Prostate gland (tissue), 2 donors: ENCODE data around the gene ITGA7. TPM values are rescaled to one million over a fixed set of nuclear protein-coding genes. Genes with fewer than 3 reads are reported as not detected.

Experiments used
- DNase-seq: peaks from one replicate; pipeline ENCODE4 v3.0.0-alpha.2; 2019; ENCODE audit warnings: low spot score
- H3K27ac ChIP-seq, 2 donors: fragments of 200-600 bp; sonication (generic); 2 replicates each; pipeline ENCODE4 v1.5.1; 2017 to 2019
- H3K27me3 ChIP-seq: fragments of 200-600 bp; sonication (generic); replicated peaks from 2 replicates; pipeline ENCODE4 v1.5.1; 2019; ENCODE audit not compliant: insufficient read depth
- H3K36me3 ChIP-seq, 2 donors: fragments of 200-600 bp; sonication (generic); 1 replicate in 1 of 2; 2 replicates in 1 of 2; pipeline versions ENCODE4 v1.5.1 to v1.8.1; 2017 to 2019
- H3K4me1 ChIP-seq: fragments of 200-600 bp; sonication (generic); replicated peaks from 2 replicates; pipeline ENCODE4 v1.5.1; 2019
- H3K4me3 ChIP-seq, 2 donors: fragments of 200-600 bp; sonication (generic); 2 replicates each; pipeline ENCODE4 v1.5.1; 2017 to 2019
- H3K9me3 ChIP-seq: fragments of 200-600 bp; sonication (generic); 2 replicates; pipeline ENCODE4 v1.5.1; 2017
- POLR2A ChIP-seq: fragments of 450-650 bp; IDR thresholded peaks from one replicate; pipeline ENCODE4 v1.6.1; 2016; ENCODE audit warnings: antibody characterized with exemption, mild to moderate bottlenecking
- POLR2AphosphoS5 ChIP-seq: sonication (generic); formaldehyde crosslinking; IDR thresholded peaks from one replicate; pipeline ENCODE4 v1.6.1; 2017; ENCODE audit warnings: antibody characterized with exemption
- WGBS: methylation state at CpG from one replicate; pipeline ENCODE4 v1.1.5; 2018; 5-methylcytosine and 5-hydroxymethylcytosine counted together
- intact Hi-C: fragments of 100-400 bp; cut with DNase I; formaldehyde crosslinking; loops from one replicate; pipeline ENCODE4 v1.14.2; 2022
- total RNA-seq, 2 donors: library from RNA; depleted of rRNA; stranded (reverse); fragments of >200 nt; gene quantifications; one replicate each; pipeline ENCODE4 v1.1.0, GENCODE V29; 2016
- TF ChIP-seq, protein P1 (sequence below), 4 experiments: fragments of 200-600 bp in 2 of 4; fragments of 450-650 bp in 2 of 4; sonication (generic) in 2 of 4; IDR thresholded peaks; 1 replicate in 3 of 4; 2 replicates in 1 of 4; pipeline ENCODE4 v1.5.1; 2016 to 2019; ENCODE audit warnings: antibody characterized with exemption in 4 of 4, mild to moderate bottlenecking in 2 of 4, moderate library complexity in 2 of 4

Gene ITGA7
- total RNA-seq, 2 donors from 2014 or later: 17.4 to 37.0 TPM

DNA sequence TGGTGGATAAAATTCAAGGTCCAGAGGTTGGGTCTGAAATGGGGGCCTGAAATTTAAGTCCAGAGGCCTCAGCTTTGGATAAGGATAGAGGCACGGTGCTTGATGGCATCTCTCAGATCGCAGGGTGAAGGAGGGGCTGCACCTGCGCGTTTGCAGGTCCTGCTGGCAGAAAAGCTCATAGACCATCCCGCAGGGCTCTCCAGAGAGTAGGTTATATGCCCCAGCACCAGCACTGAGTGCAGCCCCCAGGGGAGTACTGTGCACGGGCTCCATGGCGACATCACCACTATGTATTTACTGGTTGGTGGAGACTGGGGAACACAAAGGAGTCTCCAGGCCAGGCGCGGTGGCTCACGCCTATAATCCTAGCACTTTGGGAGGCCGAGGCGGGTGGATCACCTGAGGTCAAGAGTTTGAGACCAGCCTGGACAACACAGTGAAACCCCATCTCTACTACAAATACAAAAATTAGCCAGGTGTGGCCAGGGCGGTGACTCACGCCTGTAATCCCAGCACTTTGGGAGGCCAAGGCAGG is 25.4 kb upstream of the ITGA7 start:
- H3K4me3 ChIP-seq: no peak overlapping the region
- no peaks in the 10 kb centered on the region for H3K27me3 ChIP-seq
- no peaks in the 10 kb centered on the region for H3K36me3 ChIP-seq
- 92% methylated on average over 12 of the region's 14 CpGs for WGBS
- intact Hi-C loops: loop anchor here (10.0 kb wide), 2 partner anchors 312 to 372 kb away; partner anchors contain the start of genes PA2G4 and RPS26
- DNase-seq: no peak
- H3K27ac ChIP-seq: no peak overlapping the region
- TF ChIP-seq POLR2A (no peak), POLR2AphosphoS5 (no peak)
- TF ChIP-seq, protein P1, sequence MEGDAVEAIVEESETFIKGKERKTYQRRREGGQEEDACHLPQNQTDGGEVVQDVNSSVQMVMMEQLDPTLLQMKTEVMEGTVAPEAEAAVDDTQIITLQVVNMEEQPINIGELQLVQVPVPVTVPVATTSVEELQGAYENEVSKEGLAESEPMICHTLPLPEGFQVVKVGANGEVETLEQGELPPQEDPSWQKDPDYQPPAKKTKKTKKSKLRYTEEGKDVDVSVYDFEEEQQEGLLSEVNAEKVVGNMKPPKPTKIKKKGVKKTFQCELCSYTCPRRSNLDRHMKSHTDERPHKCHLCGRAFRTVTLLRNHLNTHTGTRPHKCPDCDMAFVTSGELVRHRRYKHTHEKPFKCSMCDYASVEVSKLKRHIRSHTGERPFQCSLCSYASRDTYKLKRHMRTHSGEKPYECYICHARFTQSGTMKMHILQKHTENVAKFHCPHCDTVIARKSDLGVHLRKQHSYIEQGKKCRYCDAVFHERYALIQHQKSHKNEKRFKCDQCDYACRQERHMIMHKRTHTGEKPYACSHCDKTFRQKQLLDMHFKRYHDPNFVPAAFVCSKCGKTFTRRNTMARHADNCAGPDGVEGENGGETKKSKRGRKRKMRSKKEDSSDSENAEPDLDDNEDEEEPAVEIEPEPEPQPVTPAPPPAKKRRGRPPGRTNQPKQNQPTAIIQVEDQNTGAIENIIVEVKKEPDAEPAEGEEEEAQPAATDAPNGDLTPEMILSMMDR (IDR thresholded peaks at IDR 0.05): no peak
- H3K9me3 ChIP-seq: no peaks in the 10 kb centered on the region
- no peaks in the 10 kb centered on the region for H3K4me1 ChIP-seq

DNA sequence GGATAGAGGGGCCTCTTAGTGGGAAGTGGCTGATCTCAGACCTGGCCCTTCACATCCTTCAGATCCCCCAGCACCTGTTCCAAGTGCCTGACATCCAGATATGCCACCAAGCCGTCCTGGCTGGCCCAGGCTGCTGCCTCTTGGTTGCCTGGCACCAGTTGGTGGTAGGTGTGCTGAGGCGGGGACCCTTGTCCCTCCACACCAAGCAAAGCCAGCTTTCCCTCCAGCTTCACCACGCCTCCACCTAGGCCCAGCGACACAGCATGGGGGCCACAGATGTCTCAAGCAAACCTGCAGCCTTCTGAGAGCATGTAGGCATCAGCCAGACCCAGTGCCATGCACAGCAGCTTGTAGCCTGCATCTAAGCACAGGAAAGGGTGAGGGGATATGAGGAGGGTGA is 24.6 kb upstream of the ITGA7 start:
- intact Hi-C loops: loop anchor here (10.0 kb wide), 2 partner anchors 313 to 373 kb away; partner anchors contain the start of genes PA2G4 and RPS26
- WGBS: 80% methylated on average over 4 of the region's 4 CpGs
- H3K27ac ChIP-seq: no peak overlapping the region
- no peak for DNase-seq
- H3K27me3 ChIP-seq: no peaks in the 10 kb centered on the region
- peaks cover under 1% of the 10 kb centered on the region for H3K4me1 ChIP-seq
- no peak overlapping the region for H3K4me3 ChIP-seq
- no peaks in the 10 kb centered on the region for H3K9me3 ChIP-seq
- TF ChIP-seq, protein P1 (IDR thresholded peaks at IDR 0.05): no peak
- TF ChIP-seq POLR2A (no peak), POLR2AphosphoS5 (no peak)
- H3K36me3 ChIP-seq: no peaks in the 10 kb centered on the region

DNA sequence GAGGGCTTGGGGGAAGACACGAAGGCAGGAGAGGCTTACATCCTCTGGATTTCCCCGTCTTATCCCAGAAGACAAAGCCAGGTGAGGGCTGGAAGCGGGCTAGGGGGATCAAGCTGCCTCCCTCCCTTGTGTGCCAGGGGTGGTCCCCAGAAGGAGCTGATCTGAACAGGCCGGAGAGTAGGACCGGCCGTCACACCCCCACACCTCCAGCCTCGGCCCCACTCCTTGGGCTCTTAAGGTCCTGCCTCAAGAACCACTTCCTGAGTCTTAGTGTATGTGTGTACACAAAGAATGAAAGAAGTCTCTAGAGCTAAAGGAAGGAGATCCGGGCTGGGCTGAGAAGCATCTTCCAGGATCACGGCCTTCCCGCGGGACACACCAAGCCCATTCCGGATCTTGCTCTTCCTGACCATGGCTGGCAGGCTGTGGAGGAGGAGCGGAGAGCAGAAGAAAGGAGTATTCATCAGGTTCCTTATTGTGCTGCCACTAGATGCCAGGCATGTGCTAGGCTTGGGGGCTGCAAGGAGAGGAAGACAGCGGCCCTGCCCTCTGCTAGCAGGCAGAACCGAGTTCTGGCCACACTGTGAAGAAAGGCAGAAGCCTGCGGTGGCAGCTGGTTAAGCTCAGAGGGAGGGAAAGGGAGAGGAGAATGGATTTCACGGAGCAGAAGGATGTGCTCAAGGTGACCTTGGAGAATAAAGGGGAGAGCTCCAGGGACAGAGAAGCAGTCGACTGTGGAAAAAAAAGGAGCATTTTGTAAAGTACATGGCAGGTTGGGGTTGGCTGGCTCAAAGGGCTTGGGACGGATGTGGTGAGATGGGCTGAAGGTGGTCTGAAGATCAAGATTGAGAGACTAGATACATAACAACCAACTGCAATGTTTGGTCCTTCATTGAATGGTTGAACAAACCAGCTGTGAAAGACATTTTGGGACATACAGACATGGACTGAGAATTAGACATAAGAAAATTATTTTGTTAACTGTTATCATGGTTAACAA is 22.4 kb upstream of the ITGA7 start:
- Histone ChIP-seq H3K27ac (peak overlapping the region; percentile 99), H3K4me1 (peaks cover 9% of the 10 kb centered on the region), H3K36me3 (no peaks in the 10 kb centered on the region), H3K27me3 (no peaks in the 10 kb centered on the region), H3K4me3 (peak overlapping the region; percentile 88 to 94), H3K9me3 (no peaks in the 10 kb centered on the region)
- no peak for TF ChIP-seq POLR2A
- TF ChIP-seq, protein P1 (IDR thresholded peaks at IDR 0.05): peak in 1 of 4 experiments; percentile 14
- intact Hi-C loops: loop anchor here (5.0 to 10.0 kb wide), 3 partner anchors 197 to 375 kb away; partner anchors contain the start of genes PA2G4, PYM1 and RPS26
- 2% methylated on average over 19 of the region's 19 CpGs for WGBS
- DNase-seq: peak; percentile 38

DNA sequence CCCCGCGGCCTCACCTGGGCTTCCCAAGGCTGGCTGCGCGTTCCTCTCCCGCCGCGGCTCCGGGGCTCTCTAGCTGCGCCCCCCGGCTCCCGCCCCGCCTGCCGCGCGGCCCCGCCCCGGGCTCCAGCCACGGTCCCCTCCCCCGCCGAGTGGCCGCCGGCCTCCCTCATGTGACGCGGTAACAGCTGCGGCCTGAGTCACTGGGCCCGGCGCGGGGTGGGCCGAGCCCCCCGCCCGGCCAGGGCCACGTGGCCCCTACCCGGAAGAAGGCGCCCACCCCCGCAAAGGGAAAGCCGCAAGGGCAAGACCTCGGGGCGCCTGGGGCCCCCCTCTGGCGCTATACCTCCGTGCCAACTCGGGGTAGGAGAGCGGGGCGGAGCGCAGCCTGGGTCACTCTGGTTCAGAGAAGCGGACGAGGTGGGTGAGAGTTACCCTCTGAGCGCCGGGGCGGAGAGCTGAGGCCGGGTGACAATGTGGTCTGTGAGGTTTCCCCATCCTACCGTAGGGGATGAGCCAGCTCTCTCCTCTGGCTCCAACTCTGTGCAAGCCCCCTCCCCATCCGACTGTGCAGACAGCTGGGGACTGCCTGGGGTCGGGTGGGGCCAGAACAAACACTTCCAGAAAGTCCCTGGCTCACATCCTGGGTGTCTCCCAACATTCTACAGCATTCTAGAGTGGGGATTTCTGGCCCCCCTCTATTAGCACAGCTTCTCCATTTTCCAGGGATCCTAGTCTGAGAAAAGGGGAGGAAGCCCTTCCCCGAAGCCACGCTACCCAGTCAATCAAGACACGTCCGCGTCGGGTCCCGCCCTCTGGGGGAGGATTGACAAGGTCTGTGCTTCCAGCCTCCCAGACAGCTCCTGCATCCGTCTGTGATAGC is 21.5 kb upstream of the ITGA7 start, which contains the start of gene CD63:
Gene CD63, minus strand, starts transcription at position 71 of the 880 bp plus-strand sequence. CDS start 668 bp downstream, outside the sequence.
- H3K27ac ChIP-seq: peak within 1 kb of the TSS; percentile 99
- peak; percentile 85 for TF ChIP-seq POLR2AphosphoS5
- TF ChIP-seq POLR2A: peak; percentile 83
- TF ChIP-seq, protein P1 (IDR thresholded peaks at IDR 0.05): no peak
- intact Hi-C loops: loop anchor here (5.0 kb wide), 1 partner anchor 198 kb away; the partner anchor contains the start of gene PYM1
- H3K4me1 ChIP-seq: peaks cover 9% of the 10 kb centered on the region
- no peaks in the 10 kb centered on the region for H3K9me3 ChIP-seq
- no peaks in the 10 kb centered on the region for H3K36me3 ChIP-seq
- no peaks in the 10 kb centered on the region for H3K27me3 ChIP-seq
- H3K4me3 ChIP-seq: peak within 1 kb of the TSS; percentile 88 to 94
- peak; percentile 93 for DNase-seq
- 0% methylated on average over 44 of the region's 61 CpGs for WGBS
